GM23338 (cell line): ENCODE data around the gene ADH1C.

ENCODE experiments used
- CREB1 ChIP-seq: fragments of 250-450 bp; sonication (Bioruptor Pico); IDR thresholded peaks from 2 replicates; pipeline ENCODE4 v1.5.0; 2020; ENCODE audit warnings: low read depth, mild to moderate bottlenecking, moderate library complexity
- CTCF ChIP-seq, 2 experiments: fragments of 200-600 bp in 1 of 2; sonication (generic) in 1 of 2; conservative IDR thresholded peaks; 2 replicates each; pipeline versions ENCODE4 v1.5.1 to v1.6.1; 2016 to 2017; ENCODE audit warnings: antibody characterized with exemption in 2 of 2, low read depth in 2 of 2, mild to moderate bottlenecking in 2 of 2, moderate library complexity in 1 of 2
- EZH2 ChIP-seq: fragments of 200-600 bp; sonication (generic); IDR thresholded peaks from one replicate; pipeline ENCODE4 v1.8.0; 2017; ENCODE audit warnings: antibody characterized with exemption, mild to moderate bottlenecking, low read depth; ENCODE audit not compliant: unreplicated experiment
- EZH2phosphoT487 ChIP-seq: fragments of 200-600 bp; sonication (generic); IDR thresholded peaks from one replicate; pipeline ENCODE4 v1.8.1; 2018; ENCODE audit warnings: antibody characterized with exemption; ENCODE audit not compliant: unreplicated experiment
- JUNB ChIP-seq: IDR thresholded peaks from one replicate; pipeline ENCODE4 v1.6.1; 2016; ENCODE audit warnings: antibody characterized with exemption; ENCODE audit not compliant: unreplicated experiment
- NANOG ChIP-seq: IDR thresholded peaks from 2 replicates; pipeline ENCODE4 v1.6.1; 2016; ENCODE audit warnings: antibody characterized with exemption, borderline replicate concordance
- POLR2AphosphoS5 ChIP-seq: IDR thresholded peaks from 2 replicates; pipeline ENCODE4 v1.6.1; 2016; ENCODE audit warnings: antibody characterized with exemption, low read depth
- STAT1 ChIP-seq: IDR thresholded peaks from one replicate; pipeline ENCODE4 v1.6.1; 2016; ENCODE audit warnings: antibody characterized with exemption; ENCODE audit not compliant: unreplicated experiment
- ZNF114 ChIP-seq: fragments of 250-450 bp; sonication (Bioruptor Pico); IDR thresholded peaks from 2 replicates; pipeline ENCODE4 v1.5.0; 2020; ENCODE audit warnings: mild to moderate bottlenecking, moderate library complexity
- ZNF331 ChIP-seq: fragments of 250-450 bp; sonication (Bioruptor Pico); IDR thresholded peaks from 2 replicates; pipeline ENCODE4 v1.5.0; 2020; ENCODE audit warnings: low read depth, mild to moderate bottlenecking, moderate library complexity
- TF ChIP-seq, protein P1 (sequence below): IDR thresholded peaks from 2 replicates; pipeline ENCODE4 v1.6.1; 2016; ENCODE audit warnings: antibody characterized with exemption
- TF ChIP-seq, protein P2 (sequence below): IDR thresholded peaks from one replicate; pipeline ENCODE4 v1.6.1; 2018; ENCODE audit warnings: antibody characterized with exemption; ENCODE audit not compliant: unreplicated experiment

- TF ChIP-seq, protein P1, sequence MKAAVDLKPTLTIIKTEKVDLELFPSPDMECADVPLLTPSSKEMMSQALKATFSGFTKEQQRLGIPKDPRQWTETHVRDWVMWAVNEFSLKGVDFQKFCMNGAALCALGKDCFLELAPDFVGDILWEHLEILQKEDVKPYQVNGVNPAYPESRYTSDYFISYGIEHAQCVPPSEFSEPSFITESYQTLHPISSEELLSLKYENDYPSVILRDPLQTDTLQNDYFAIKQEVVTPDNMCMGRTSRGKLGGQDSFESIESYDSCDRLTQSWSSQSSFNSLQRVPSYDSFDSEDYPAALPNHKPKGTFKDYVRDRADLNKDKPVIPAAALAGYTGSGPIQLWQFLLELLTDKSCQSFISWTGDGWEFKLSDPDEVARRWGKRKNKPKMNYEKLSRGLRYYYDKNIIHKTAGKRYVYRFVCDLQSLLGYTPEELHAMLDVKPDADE: no peak
- no peak for TF ChIP-seq EZH2phosphoT487
- TF ChIP-seq CTCF (conservative IDR thresholded peaks at IDR 0.05; ENCODE audit: low read depth in 2 of 2): no peak
- no peak for TF ChIP-seq EZH2
- no peak for TF ChIP-seq POLR2AphosphoS5
- TF ChIP-seq, protein P2, sequence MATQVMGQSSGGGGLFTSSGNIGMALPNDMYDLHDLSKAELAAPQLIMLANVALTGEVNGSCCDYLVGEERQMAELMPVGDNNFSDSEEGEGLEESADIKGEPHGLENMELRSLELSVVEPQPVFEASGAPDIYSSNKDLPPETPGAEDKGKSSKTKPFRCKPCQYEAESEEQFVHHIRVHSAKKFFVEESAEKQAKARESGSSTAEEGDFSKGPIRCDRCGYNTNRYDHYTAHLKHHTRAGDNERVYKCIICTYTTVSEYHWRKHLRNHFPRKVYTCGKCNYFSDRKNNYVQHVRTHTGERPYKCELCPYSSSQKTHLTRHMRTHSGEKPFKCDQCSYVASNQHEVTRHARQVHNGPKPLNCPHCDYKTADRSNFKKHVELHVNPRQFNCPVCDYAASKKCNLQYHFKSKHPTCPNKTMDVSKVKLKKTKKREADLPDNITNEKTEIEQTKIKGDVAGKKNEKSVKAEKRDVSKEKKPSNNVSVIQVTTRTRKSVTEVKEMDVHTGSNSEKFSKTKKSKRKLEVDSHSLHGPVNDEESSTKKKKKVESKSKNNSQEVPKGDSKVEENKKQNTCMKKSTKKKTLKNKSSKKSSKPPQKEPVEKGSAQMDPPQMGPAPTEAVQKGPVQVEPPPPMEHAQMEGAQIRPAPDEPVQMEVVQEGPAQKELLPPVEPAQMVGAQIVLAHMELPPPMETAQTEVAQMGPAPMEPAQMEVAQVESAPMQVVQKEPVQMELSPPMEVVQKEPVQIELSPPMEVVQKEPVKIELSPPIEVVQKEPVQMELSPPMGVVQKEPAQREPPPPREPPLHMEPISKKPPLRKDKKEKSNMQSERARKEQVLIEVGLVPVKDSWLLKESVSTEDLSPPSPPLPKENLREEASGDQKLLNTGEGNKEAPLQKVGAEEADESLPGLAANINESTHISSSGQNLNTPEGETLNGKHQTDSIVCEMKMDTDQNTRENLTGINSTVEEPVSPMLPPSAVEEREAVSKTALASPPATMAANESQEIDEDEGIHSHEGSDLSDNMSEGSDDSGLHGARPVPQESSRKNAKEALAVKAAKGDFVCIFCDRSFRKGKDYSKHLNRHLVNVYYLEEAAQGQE: no peak
- no peak for TF ChIP-seq CREB1
- TF ChIP-seq JUNB: no peak
- TF ChIP-seq STAT1: no peak
- no peak for TF ChIP-seq ZNF331
- no peak for TF ChIP-seq NANOG
- no peak for TF ChIP-seq ZNF114 (CRISPR knock-in tag)
Measured at GRCh38 chr4:99379571-99379970, 27.0 kb upstream of the ADH1C start.
